IMR-90 (cell line): ENCODE results near the gene TNNI3K. TPM values are rescaled to one million over a fixed set of nuclear protein-coding genes. Genes with fewer than 3 reads are reported as not detected.

ENCODE experiments used
- ATAC-seq: fragments of 200-7000 bp; cut with Tn5 transposase; 2 replicates; pipeline ENCODE4 v1.9.1; 2020; ENCODE audit warnings: low read depth, mild to moderate bottlenecking, moderate library complexity
- BruUV-seq: library from RNA; stranded (reverse); fragments of 400-500 nt; replicated peaks from 2 replicates; lab custom pipeline; 2021; lab: Mats Ljungman, UMichigan
- CTCF ChIA-PET: fragments of 300-600 bp; formaldehyde crosslinking; extraction: SDS; loops from one replicate; lab custom pipeline; 2021; ENCODE audit warnings: antibody characterized with exemption; lab: Yijun Ruan, JAX
- POLR2A ChIA-PET: fragments of 300-600 bp; sonication (Branson Sonifier 250); formaldehyde crosslinking; loops from one replicate; lab custom pipeline; 2022; ENCODE audit warnings: antibody characterized with exemption; ENCODE audit not compliant: unreplicated experiment; lab: Charles Lee
- DNase-seq: peaks from one replicate; pipeline ENCODE4 v3.0.0; 2013
- H2AFZ ChIP-seq: replicated peaks from 2 replicates; pipeline ENCODE3; 2013; ENCODE audit warnings: low read length, mild to moderate bottlenecking; ENCODE audit not compliant: poor library complexity
- H2AK5ac ChIP-seq: 2 replicates; pipeline ENCODE4 v1.6.1; 2013; ENCODE audit warnings: low read depth, low read length, inconsistent platforms
- H2AK9ac ChIP-seq: replicated peaks from 2 replicates; pipeline ENCODE3; 2013; ENCODE audit warnings: mild to moderate bottlenecking, low read depth, low read length, moderate library complexity; ENCODE audit not compliant: poor library complexity
- H2BK120ac ChIP-seq: 2 replicates; pipeline ENCODE4 v1.6.1; 2013; ENCODE audit warnings: low read depth, low read length, inconsistent platforms
- H2BK15ac ChIP-seq: 3 replicates; pipeline ENCODE4 v1.6.1; 2013; ENCODE audit warnings: low read depth, low read length, inconsistent platforms
- H2BK20ac ChIP-seq: 2 replicates; pipeline ENCODE4 v1.6.1; 2013; ENCODE audit warnings: low read depth, mild to moderate bottlenecking, inconsistent platforms, low read length, moderate library complexity
- H2BK5ac ChIP-seq: 2 replicates; pipeline ENCODE4 v1.6.1; 2013; ENCODE audit warnings: mild to moderate bottlenecking, low read depth, low read length, inconsistent platforms; ENCODE audit not compliant: poor library complexity, severe bottlenecking
- H3K14ac ChIP-seq: replicated peaks from 2 replicates; pipeline ENCODE4 v1.6.1; 2013; ENCODE audit warnings: low read depth, low read length, inconsistent platforms
- H3K18ac ChIP-seq: 2 replicates; pipeline ENCODE4 v1.6.1; 2013; ENCODE audit warnings: low read depth, low read length, control low read depth
- H3K23ac ChIP-seq: 2 replicates; pipeline ENCODE4 v1.6.1; 2013; ENCODE audit warnings: low read depth, low read length, inconsistent platforms
- H3K27ac ChIP-seq: 2 replicates; pipeline ENCODE4 v1.5.1; 2013; ENCODE audit warnings: mild to moderate bottlenecking, control low read depth, low read length; ENCODE audit not compliant: insufficient read depth
- H3K27me3 ChIP-seq: 2 replicates; pipeline ENCODE4 v1.6.1; 2013; ENCODE audit warnings: low read length; ENCODE audit not compliant: control insufficient read depth, insufficient read depth
- H3K36me3 ChIP-seq: 2 replicates; pipeline ENCODE4 v1.6.1; 2013; ENCODE audit warnings: low read length, mixed read lengths; ENCODE audit not compliant: control insufficient read depth, insufficient read depth
- H3K4ac ChIP-seq: 2 replicates; pipeline ENCODE4 v1.6.1; 2013; ENCODE audit warnings: low read depth, low read length, inconsistent platforms
- H3K4me1 ChIP-seq: 2 replicates; pipeline ENCODE4 v1.6.1; 2013; ENCODE audit warnings: low read length, mixed read lengths; ENCODE audit not compliant: control insufficient read depth, insufficient read depth
- H3K4me2 ChIP-seq: 2 replicates; pipeline ENCODE4 v1.6.1; 2013; ENCODE audit warnings: low read depth, mild to moderate bottlenecking, control low read depth, low read length, moderate library complexity
- H3K4me3 ChIP-seq: 2 replicates; pipeline ENCODE4 v1.5.1; 2013; ENCODE audit warnings: low read depth, mild to moderate bottlenecking, control low read depth, low read length, moderate library complexity; ENCODE audit not compliant: insufficient read depth
- H3K56ac ChIP-seq: 2 replicates; pipeline ENCODE4 v1.6.1; 2013; ENCODE audit warnings: low read length, inconsistent platforms; ENCODE audit not compliant: insufficient read depth; ENCODE audit errors: extremely low read depth
- H3K79me1 ChIP-seq, 2 experiments: 2 replicates each; pipeline ENCODE4 v1.6.1; 2013; ENCODE audit warnings: low read length in 2 of 2, inconsistent platforms in 1 of 2, low read depth in 1 of 2
- H3K9ac ChIP-seq: 2 replicates; pipeline ENCODE4 v1.6.1; 2013; ENCODE audit warnings: low read depth, low read length, control low read depth
- H3K9me1 ChIP-seq: 2 replicates; pipeline ENCODE4 v1.6.1; 2013; ENCODE audit warnings: low read length, inconsistent platforms; ENCODE audit not compliant: insufficient read depth
- H3K9me3 ChIP-seq: 2 replicates; pipeline ENCODE4 v1.6.1; 2013; ENCODE audit warnings: low read length; ENCODE audit not compliant: control insufficient read depth, insufficient read depth
- H4K20me1 ChIP-seq: 2 replicates; pipeline ENCODE4 v1.6.1; 2013; ENCODE audit warnings: low read length, inconsistent platforms; ENCODE audit not compliant: insufficient read depth
- H4K5ac ChIP-seq: 2 replicates; pipeline ENCODE4 v1.6.1; 2013; ENCODE audit warnings: mild to moderate bottlenecking, low read depth, low read length, control low read depth
- H4K8ac ChIP-seq, 2 experiments: 2 replicates each; pipeline ENCODE4 v1.6.1; 2013; ENCODE audit warnings: low read depth in 2 of 2, low read length in 2 of 2, control low read depth in 1 of 2, inconsistent platforms in 1 of 2
- H4K91ac ChIP-seq: 2 replicates; pipeline ENCODE4 v1.6.1; 2013; ENCODE audit warnings: low read depth, low read length, inconsistent platforms; ENCODE audit not compliant: insufficient read depth
- BHLHE40 ChIP-seq: fragments of 150-350 bp; IDR thresholded peaks from 2 replicates; pipeline ENCODE4 v1.6.1; 2016; ENCODE audit warnings: mild to moderate bottlenecking, low read depth, low read length
- CEBPB ChIP-seq: IDR thresholded peaks from 2 replicates; pipeline ENCODE4 v1.6.1; 2012; ENCODE audit warnings: low read depth, low read length, improper control_type of control experiment
- CHD1 ChIP-seq: IDR thresholded peaks from 2 replicates; pipeline ENCODE4 v1.6.1; 2012; ENCODE audit warnings: low read depth, low read length, improper control_type of control experiment
- FOS ChIP-seq: fragments of 150-350 bp; IDR thresholded peaks from 2 replicates; pipeline ENCODE4 v1.6.1; 2016; ENCODE audit warnings: low read depth, low read length
- MAFK ChIP-seq: IDR thresholded peaks from 2 replicates; pipeline ENCODE4 v1.6.1; 2012; ENCODE audit warnings: low read depth, low read length, improper control_type of control experiment
- MXI1 ChIP-seq: IDR thresholded peaks from 2 replicates; pipeline ENCODE4 v1.6.1; 2012; ENCODE audit warnings: low read depth, mild to moderate bottlenecking, low read length, moderate library complexity, borderline replicate concordance
- NFE2L2 ChIP-seq: fragments of 150-350 bp; IDR thresholded peaks from 2 replicates; pipeline ENCODE4 v1.6.1; 2016; ENCODE audit warnings: low read depth, mild to moderate bottlenecking, low read length
- POLR2A ChIP-seq: IDR thresholded peaks from 2 replicates; pipeline ENCODE4 v1.6.1; 2012; ENCODE audit warnings: mild to moderate bottlenecking, low read depth, low read length
- RAD21 ChIP-seq: IDR thresholded peaks from 2 replicates; pipeline ENCODE4 v1.6.1; 2012; ENCODE audit warnings: low read length, improper control_type of control experiment
- RCOR1 ChIP-seq: IDR thresholded peaks from 2 replicates; pipeline ENCODE4 v1.6.1; 2012; ENCODE audit warnings: mild to moderate bottlenecking, low read length, improper control_type of control experiment; ENCODE audit not compliant: insufficient replicate concordance
- RFX5 ChIP-seq: IDR thresholded peaks from 2 replicates; pipeline ENCODE4 v1.8.0; 2012; ENCODE audit warnings: low read depth, mild to moderate bottlenecking, low read length, moderate library complexity
- SMC3 ChIP-seq: fragments of 150-350 bp; IDR thresholded peaks from 2 replicates; pipeline ENCODE4 v1.6.1; 2016; ENCODE audit warnings: low read depth, mild to moderate bottlenecking, antibody characterized with exemption, low read length, moderate library complexity
- WGBS, 2 experiments: methylation state at CpG; one replicate each; pipeline versions ENCODE4 v1.1.5 to v1.1.7; 2013; ENCODE audit warnings: missing lambda C conversion rate in 2 of 2; ENCODE audit not compliant: insufficient read length in 1 of 2; ENCODE audit errors: extremely low coverage in 2 of 2; 5-methylcytosine and 5-hydroxymethylcytosine counted together
- dilution Hi-C: fragments of 300-500 bp; cut with HindIII; formaldehyde crosslinking; loops from one replicate; pipeline ENCODE4 v1.14.3; 2018; ENCODE audit warnings: low sequenced_read_pairs; ENCODE audit not compliant: unreplicated experiment
- in situ Hi-C: fragments of 300-500 bp; cut with MboI; formaldehyde crosslinking; loops from 3 replicates; pipeline ENCODE4 v1.14.3; 2019; ENCODE audit warnings: low sequenced_read_pairs, inconsistent platforms, mixed read lengths
- intact Hi-C: fragments of 100-400 bp; cut with micrococcal nuclease; formaldehyde crosslinking; loops from 2 replicates; pipeline ENCODE4 v1.10.0; 2022
- polyA plus RNA-seq, 3 experiments: library from polyadenylated mRNA; depleted of rRNA; stranded (reverse); fragments of >200 nt; gene quantifications; 2 replicates each; pipeline ENCODE4 v1.2.3, GENCODE V29; 2012; ENCODE audit warnings: low replicate concordance in 1 of 3
- total RNA-seq: library from RNA; depleted of rRNA; stranded (reverse); fragments of >200 nt; gene quantifications from 2 replicates; pipeline ENCODE4 v1.2.3, GENCODE V29; 2012
- TF ChIP-seq, protein P1 (sequence below): fragments of 150-350 bp; IDR thresholded peaks from 2 replicates; pipeline ENCODE4 v1.6.1; 2017; ENCODE audit warnings: mild to moderate bottlenecking, antibody characterized with exemption, low read length, low read depth
- TF ChIP-seq, protein P2 (sequence below): conservative IDR thresholded peaks from 2 replicates; pipeline ENCODE4 v1.5.1; 2012; ENCODE audit warnings: mild to moderate bottlenecking, low read depth, low read length, improper control_type of control experiment
- TF ChIP-seq, protein P3 (sequence below): fragments of 150-350 bp; IDR thresholded peaks from 2 replicates; pipeline ENCODE4 v1.6.1; 2016; ENCODE audit warnings: low read depth, mild to moderate bottlenecking, low read length, moderate library complexity, borderline replicate concordance

The TNNI3K gene
- total and polyA plus RNA-seq, 2 of the 4 experiments (the other 2 are of a cell fraction): 0.90 to 1.3 TPM

DNA sequence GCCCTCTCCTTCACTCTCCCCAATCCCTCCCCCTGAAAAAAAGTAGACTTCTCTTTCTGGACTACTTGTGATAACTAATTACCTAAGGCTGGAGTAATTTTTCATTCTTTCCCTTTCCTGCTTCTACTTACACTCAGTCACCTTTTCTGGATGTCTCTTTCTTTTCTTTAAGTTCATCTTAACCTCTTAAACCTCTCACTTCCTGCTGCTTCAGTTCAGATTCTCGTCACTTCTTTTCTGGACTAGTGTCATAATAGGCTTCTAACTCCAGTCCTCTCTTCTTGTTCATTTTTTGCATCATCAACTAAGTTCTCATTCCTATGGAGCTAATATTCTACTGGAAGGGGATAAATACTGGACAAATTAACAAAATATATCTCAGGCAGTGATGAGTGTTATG is 201.8 kb downstream of the TNNI3K start:
- H2BK120ac ChIP-seq: no peak overlapping the region
- POLR2A ChIA-PET: no interaction called here
- H2BK20ac ChIP-seq: no peak overlapping the region
- H3K9ac ChIP-seq: no peak overlapping the region
- no peaks in the 10 kb centered on the region for H3K9me3 ChIP-seq
- H3K9me1 ChIP-seq: no peaks in the 10 kb centered on the region
- TF ChIP-seq POLR2A: no peak
- TF ChIP-seq, protein P1, sequence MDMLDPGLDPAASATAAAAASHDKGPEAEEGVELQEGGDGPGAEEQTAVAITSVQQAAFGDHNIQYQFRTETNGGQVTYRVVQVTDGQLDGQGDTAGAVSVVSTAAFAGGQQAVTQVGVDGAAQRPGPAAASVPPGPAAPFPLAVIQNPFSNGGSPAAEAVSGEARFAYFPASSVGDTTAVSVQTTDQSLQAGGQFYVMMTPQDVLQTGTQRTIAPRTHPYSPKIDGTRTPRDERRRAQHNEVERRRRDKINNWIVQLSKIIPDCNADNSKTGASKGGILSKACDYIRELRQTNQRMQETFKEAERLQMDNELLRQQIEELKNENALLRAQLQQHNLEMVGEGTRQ: no peak
- TF ChIP-seq NFE2L2: no peak
- TF ChIP-seq BHLHE40: no peak
- TF ChIP-seq, protein P2, sequence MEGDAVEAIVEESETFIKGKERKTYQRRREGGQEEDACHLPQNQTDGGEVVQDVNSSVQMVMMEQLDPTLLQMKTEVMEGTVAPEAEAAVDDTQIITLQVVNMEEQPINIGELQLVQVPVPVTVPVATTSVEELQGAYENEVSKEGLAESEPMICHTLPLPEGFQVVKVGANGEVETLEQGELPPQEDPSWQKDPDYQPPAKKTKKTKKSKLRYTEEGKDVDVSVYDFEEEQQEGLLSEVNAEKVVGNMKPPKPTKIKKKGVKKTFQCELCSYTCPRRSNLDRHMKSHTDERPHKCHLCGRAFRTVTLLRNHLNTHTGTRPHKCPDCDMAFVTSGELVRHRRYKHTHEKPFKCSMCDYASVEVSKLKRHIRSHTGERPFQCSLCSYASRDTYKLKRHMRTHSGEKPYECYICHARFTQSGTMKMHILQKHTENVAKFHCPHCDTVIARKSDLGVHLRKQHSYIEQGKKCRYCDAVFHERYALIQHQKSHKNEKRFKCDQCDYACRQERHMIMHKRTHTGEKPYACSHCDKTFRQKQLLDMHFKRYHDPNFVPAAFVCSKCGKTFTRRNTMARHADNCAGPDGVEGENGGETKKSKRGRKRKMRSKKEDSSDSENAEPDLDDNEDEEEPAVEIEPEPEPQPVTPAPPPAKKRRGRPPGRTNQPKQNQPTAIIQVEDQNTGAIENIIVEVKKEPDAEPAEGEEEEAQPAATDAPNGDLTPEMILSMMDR: no peak
- TF ChIP-seq MXI1: no peak
- TF ChIP-seq RCOR1: no peak
- TF ChIP-seq, protein P3, sequence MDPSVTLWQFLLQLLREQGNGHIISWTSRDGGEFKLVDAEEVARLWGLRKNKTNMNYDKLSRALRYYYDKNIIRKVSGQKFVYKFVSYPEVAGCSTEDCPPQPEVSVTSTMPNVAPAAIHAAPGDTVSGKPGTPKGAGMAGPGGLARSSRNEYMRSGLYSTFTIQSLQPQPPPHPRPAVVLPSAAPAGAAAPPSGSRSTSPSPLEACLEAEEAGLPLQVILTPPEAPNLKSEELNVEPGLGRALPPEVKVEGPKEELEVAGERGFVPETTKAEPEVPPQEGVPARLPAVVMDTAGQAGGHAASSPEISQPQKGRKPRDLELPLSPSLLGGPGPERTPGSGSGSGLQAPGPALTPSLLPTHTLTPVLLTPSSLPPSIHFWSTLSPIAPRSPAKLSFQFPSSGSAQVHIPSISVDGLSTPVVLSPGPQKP: no peak
- TF ChIP-seq CHD1: no peak
- no peak for TF ChIP-seq FOS
- TF ChIP-seq CEBPB: no peak
- TF ChIP-seq RFX5: no peak
- TF ChIP-seq MAFK: no peak
- no peak for TF ChIP-seq SMC3
- no peak for TF ChIP-seq RAD21
- dilution Hi-C loops (no loop called here), intact Hi-C loops (no loop called here), in situ Hi-C loops (no loop called here)
- no peak overlapping the region for H4K5ac ChIP-seq
- H2BK5ac ChIP-seq: no peak overlapping the region
- no peak overlapping the region for H3K4me2 ChIP-seq
- no peak for ATAC-seq
- no peak overlapping the region for H4K91ac ChIP-seq
- no peak for DNase-seq
- BruUV-seq: no TSS peak
- WGBS, 2 experiments: no CpG with 5 or more reads among the region's 1 CpG
- H2AK5ac ChIP-seq: no peak overlapping the region
- H3K4me1 ChIP-seq: no peaks in the 10 kb centered on the region; the same call in 1 of the 2 replicates
- no peak overlapping the region for H3K23ac ChIP-seq
- no peak overlapping the region for H3K4ac ChIP-seq
- H3K18ac ChIP-seq: no peak overlapping the region
- no peak overlapping the region for H3K27ac ChIP-seq
- no peak overlapping the region for H3K4me3 ChIP-seq
- H3K27me3 ChIP-seq: no peaks in the 10 kb centered on the region
- H3K56ac ChIP-seq: no peak overlapping the region
- no peak overlapping the region for H2AK9ac ChIP-seq
- H3K14ac ChIP-seq: no peak overlapping the region
- no peaks in the 10 kb centered on the region for H3K36me3 ChIP-seq
- CTCF ChIA-PET: no interaction called here
- no peaks in the 10 kb centered on the region for H3K79me1 ChIP-seq
- no peak overlapping the region for H4K8ac ChIP-seq
- no peaks in the 10 kb centered on the region for H4K20me1 ChIP-seq
- H2AFZ ChIP-seq: no peak overlapping the region
- no peak overlapping the region for H2BK15ac ChIP-seq
